ENCODE results near the gene TMEM232. TPM values are rescaled to one million over a fixed set of nuclear protein-coding genes. Genes with fewer than 3 reads are reported as not detected.
"Not testable (repeated sequence)": the region's sequence is repeated elsewhere in the genome, so short reads cannot be mapped to it uniquely, and the experiment has no call there.

The TMEM232 gene
- total and polyA plus RNA-seq, 2 donors from 2014 or later, result 4.8 to 11.3 TPM

DNA sequence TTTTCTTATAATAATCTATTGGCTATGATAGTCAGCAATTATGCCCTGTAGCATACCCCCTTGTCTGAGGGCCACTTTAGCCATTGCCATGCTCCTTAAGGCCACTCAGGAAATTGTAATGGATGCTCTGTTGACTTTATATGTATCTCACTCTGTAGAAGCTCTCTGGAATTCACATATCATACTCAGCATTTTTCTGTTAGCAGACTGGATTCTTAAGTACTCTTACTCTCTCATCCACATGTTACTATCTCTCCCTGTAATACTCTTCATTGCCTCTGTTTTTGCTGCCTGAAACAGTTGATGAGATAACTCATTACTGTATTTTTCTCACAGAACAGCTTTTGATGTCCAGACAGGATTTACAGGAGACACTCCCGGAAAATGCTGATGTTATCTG, 24.2 kb downstream of the TMEM232 start:
- Histone ChIP-seq H3K27me3 (ENCODE audit: control insufficient read depth, insufficient read depth, low read length) (no peaks in the 10 kb centered on the region), H3K9me3 (ENCODE audit: control insufficient read depth in 2 of 3, insufficient read depth in 1 of 3, low read length in 3 of 3) (no peaks in the 10 kb centered on the region), H3K27ac (ENCODE audit: low read depth in 2 of 2, low read length in 2 of 2) (no peak overlapping the region), H3K9ac (ENCODE audit: low read length in 3 of 3) (no peak overlapping the region), H3K4me3 (ENCODE audit: low read length in 3 of 3) (no peak overlapping the region), H3K36me3 (ENCODE audit: control insufficient read depth in 2 of 3, insufficient read depth in 3 of 3, low read length in 3 of 3) (no peaks in the 10 kb centered on the region), H3K4me1 (ENCODE audit: control insufficient read depth in 2 of 3, insufficient read depth in 2 of 3, low read depth in 1 of 3, low read length in 3 of 3) (no peaks in the 10 kb centered on the region)
- FAIRE-seq (no peak), DNase-seq (no peak)
- TF ChIP-seq, protein P1, sequence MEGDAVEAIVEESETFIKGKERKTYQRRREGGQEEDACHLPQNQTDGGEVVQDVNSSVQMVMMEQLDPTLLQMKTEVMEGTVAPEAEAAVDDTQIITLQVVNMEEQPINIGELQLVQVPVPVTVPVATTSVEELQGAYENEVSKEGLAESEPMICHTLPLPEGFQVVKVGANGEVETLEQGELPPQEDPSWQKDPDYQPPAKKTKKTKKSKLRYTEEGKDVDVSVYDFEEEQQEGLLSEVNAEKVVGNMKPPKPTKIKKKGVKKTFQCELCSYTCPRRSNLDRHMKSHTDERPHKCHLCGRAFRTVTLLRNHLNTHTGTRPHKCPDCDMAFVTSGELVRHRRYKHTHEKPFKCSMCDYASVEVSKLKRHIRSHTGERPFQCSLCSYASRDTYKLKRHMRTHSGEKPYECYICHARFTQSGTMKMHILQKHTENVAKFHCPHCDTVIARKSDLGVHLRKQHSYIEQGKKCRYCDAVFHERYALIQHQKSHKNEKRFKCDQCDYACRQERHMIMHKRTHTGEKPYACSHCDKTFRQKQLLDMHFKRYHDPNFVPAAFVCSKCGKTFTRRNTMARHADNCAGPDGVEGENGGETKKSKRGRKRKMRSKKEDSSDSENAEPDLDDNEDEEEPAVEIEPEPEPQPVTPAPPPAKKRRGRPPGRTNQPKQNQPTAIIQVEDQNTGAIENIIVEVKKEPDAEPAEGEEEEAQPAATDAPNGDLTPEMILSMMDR (IDR thresholded peaks at IDR 0.05; ENCODE audit: borderline replicate concordance, extremely low read depth, insufficient read depth), result no peak
- intact Hi-C loops (cut with DNase I), result no loop called here

DNA sequence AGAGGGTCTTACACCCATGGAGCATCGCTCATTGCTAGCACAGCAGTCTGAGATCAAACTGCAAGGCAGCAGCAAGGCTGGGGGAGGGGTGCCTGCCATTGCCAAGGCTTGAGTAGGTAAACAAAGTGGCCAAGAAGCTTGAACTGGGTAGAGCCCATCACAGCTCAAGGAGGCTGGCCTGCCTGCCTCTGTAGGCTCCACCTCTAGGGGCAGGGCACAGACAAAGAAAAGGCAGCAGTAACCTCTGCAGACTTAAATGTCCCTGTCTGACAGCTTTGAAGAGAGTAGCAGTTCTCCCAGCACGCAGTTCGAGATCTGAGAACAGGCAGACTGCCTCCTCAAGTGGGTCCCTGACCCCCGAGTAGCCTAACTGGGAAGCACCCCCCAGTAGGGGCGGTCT, 33.8 kb downstream of the TMEM232 start:
- H3K9me3 ChIP-seq (ENCODE audit: control insufficient read depth in 2 of 3, insufficient read depth in 1 of 3, low read length in 3 of 3); H3K4me1 ChIP-seq (ENCODE audit: control insufficient read depth in 2 of 3, insufficient read depth in 2 of 3, low read depth in 1 of 3, low read length in 3 of 3); DNase-seq; intact Hi-C loops (cut with DNase I); H3K27me3 ChIP-seq (ENCODE audit: control insufficient read depth, insufficient read depth, low read length); H3K9ac ChIP-seq (ENCODE audit: low read length in 3 of 3); H3K27ac ChIP-seq (ENCODE audit: low read depth in 2 of 2, low read length in 2 of 2); FAIRE-seq; H3K36me3 ChIP-seq (ENCODE audit: control insufficient read depth in 2 of 3, insufficient read depth in 3 of 3, low read length in 3 of 3); H3K4me3 ChIP-seq (ENCODE audit: low read length in 3 of 3): not testable (repeated sequence)

GRCh38 chr5:110690587-110690986, 35.9 kb downstream of the TMEM232 start:
- H3K4me1 ChIP-seq (ENCODE audit: control insufficient read depth in 2 of 3, insufficient read depth in 2 of 3, low read depth in 1 of 3, low read length in 3 of 3); intact Hi-C loops (cut with DNase I); DNase-seq; FAIRE-seq; H3K27ac ChIP-seq (ENCODE audit: low read depth in 2 of 2, low read length in 2 of 2); H3K36me3 ChIP-seq (ENCODE audit: control insufficient read depth in 2 of 3, insufficient read depth in 3 of 3, low read length in 3 of 3); H3K9ac ChIP-seq (ENCODE audit: low read length in 3 of 3); H3K4me3 ChIP-seq (ENCODE audit: low read length in 3 of 3); H3K27me3 ChIP-seq (ENCODE audit: control insufficient read depth, insufficient read depth, low read length); H3K9me3 ChIP-seq (ENCODE audit: control insufficient read depth in 2 of 3, insufficient read depth in 1 of 3, low read length in 3 of 3): not testable (repeated sequence)

DNA sequence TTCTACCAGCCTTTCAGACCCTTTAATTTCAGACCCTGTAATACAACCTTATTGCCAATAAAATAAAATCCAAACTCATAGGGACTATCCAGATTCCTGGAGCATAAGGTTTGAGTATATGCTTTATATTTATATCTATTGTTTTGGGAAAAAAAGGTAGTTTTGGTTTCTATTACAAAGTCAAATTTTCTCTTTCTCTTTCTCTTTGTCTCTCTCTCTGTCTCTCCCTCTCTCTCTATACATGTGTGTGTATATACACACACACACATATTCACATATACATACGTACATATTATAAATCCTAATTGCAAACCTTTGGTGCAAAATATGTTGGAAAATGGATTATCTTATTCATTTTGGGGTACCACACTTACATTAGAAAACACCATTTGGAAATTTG, 39.0 kb downstream of the TMEM232 start:
- no peak overlapping the region for H3K4me3 ChIP-seq (ENCODE audit: low read length in 3 of 3)
- intact Hi-C loops (cut with DNase I), result no loop called here
- H3K27ac ChIP-seq (ENCODE audit: low read depth in 2 of 2, low read length in 2 of 2), result no peak overlapping the region
- no peaks in the 10 kb centered on the region for H3K27me3 ChIP-seq (ENCODE audit: control insufficient read depth, insufficient read depth, low read length)
- H3K9ac ChIP-seq (ENCODE audit: low read length in 3 of 3), result no peak overlapping the region
- TF ChIP-seq, protein P1 (IDR thresholded peaks at IDR 0.05; ENCODE audit: borderline replicate concordance, extremely low read depth, insufficient read depth), result no peak
- DNase-seq (no peak), FAIRE-seq (no peak)
- no peaks in the 10 kb centered on the region for H3K4me1 ChIP-seq (ENCODE audit: control insufficient read depth in 2 of 3, insufficient read depth in 2 of 3, low read depth in 1 of 3, low read length in 3 of 3)
- no peaks in the 10 kb centered on the region for H3K36me3 ChIP-seq (ENCODE audit: control insufficient read depth in 2 of 3, insufficient read depth in 3 of 3, low read length in 3 of 3)
- H3K9me3 ChIP-seq (ENCODE audit: control insufficient read depth in 2 of 3, insufficient read depth in 1 of 3, low read length in 3 of 3), result no peaks in the 10 kb centered on the region

DNA sequence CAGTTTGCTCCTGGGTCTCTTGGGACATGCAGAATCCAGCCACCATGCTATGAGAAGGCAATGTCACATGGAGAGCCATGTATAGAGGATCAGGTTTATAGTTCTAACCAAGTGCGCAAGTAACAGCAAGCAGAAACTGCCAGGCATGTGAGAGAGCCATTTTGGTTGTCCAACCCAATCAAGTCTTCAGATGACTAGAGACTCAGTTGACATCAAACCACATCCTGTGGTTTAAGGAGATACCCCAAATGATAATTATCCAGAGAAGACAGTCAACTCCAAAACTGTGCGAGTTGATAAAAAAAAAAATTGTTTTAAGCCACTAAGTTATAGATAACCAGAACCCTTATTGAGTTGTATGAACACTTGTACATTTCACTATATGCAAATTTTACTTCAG, 40.2 kb downstream of the TMEM232 start:
- Histone ChIP-seq H3K27me3 (ENCODE audit: control insufficient read depth, insufficient read depth, low read length) (no peaks in the 10 kb centered on the region), H3K4me3 (ENCODE audit: low read length in 3 of 3) (no peak overlapping the region), H3K9me3 (ENCODE audit: control insufficient read depth in 2 of 3, insufficient read depth in 1 of 3, low read length in 3 of 3) (no peaks in the 10 kb centered on the region), H3K27ac (ENCODE audit: low read depth in 2 of 2, low read length in 2 of 2) (no peak overlapping the region), H3K4me1 (ENCODE audit: control insufficient read depth in 2 of 3, insufficient read depth in 2 of 3, low read depth in 1 of 3, low read length in 3 of 3) (no peaks in the 10 kb centered on the region), H3K9ac (ENCODE audit: low read length in 3 of 3) (no peak overlapping the region), H3K36me3 (ENCODE audit: control insufficient read depth in 2 of 3, insufficient read depth in 3 of 3, low read length in 3 of 3) (no peaks in the 10 kb centered on the region)
- TF ChIP-seq, protein P1 (IDR thresholded peaks at IDR 0.05; ENCODE audit: borderline replicate concordance, extremely low read depth, insufficient read depth), result no peak
- intact Hi-C loops (cut with DNase I), result no loop called here
- FAIRE-seq, result no peak
- DNase-seq, result no peak

All from kidney (tissue), 14 donors.